Activated T-helper 17 cell treated with anti-CD3 and anti-CD28 coated beads, Interleukin-2, amount 50 U/mL, for 72 hours (primary cell): Measurements from ENCODE around the gene IPO8. TPM values are rescaled to one million over a fixed set of nuclear protein-coding genes. Genes with fewer than 3 reads are reported as not detected.
"Not testable (repeated sequence)": the region's sequence is repeated elsewhere in the genome, so short reads cannot be mapped to it uniquely, and the experiment has no call there.

Experiments
- ATAC-seq: fragments of 150-1000 bp; cut with Tn5 transposase; replicated peaks from 2 replicates; pipeline ENCODE4 v1.10.0; 2021; ENCODE audit warnings: mild to moderate bottlenecking, moderate library complexity
- H3K27ac Mint-ChIP-seq: one replicate; pipeline ENCODE4 v1.8.0; 2022; ENCODE audit warnings: mixed read lengths
- H3K27me3 Mint-ChIP-seq: one replicate; pipeline ENCODE4 v1.8.0; 2022; ENCODE audit warnings: mixed read lengths
- H3K36me3 Mint-ChIP-seq: one replicate; pipeline ENCODE4 v1.8.0; 2022; ENCODE audit warnings: low read depth, mild to moderate bottlenecking, mixed read lengths
- H3K4me1 Mint-ChIP-seq: one replicate; pipeline ENCODE4 v1.8.0; 2022; ENCODE audit warnings: mixed read lengths
- H3K4me3 Mint-ChIP-seq: one replicate; pipeline ENCODE4 v1.8.0; 2022; ENCODE audit warnings: mild to moderate bottlenecking, mixed read lengths
- H3K9me3 Mint-ChIP-seq: one replicate; pipeline ENCODE4 v1.8.0; 2022; ENCODE audit warnings: mixed read lengths
- total RNA-seq, 2 donors: library from RNA; stranded (reverse); gene quantifications; one replicate each; pipeline ENCODE4 v1.2.3, GENCODE V29; 2022

IPO8 gene
- total RNA-seq, 2 donors from 2014 or later = 33.7 to 48.8 TPM

GRCh38 chr12:30640392-30640791 is 55.3 kb downstream of the IPO8 start:
- no peak overlapping the region for H3K27ac Mint-ChIP-seq
- H3K9me3 Mint-ChIP-seq = no peaks in the 10 kb centered on the region
- H3K36me3 Mint-ChIP-seq = peaks cover 82% of the 10 kb centered on the region
- no peak overlapping the region for H3K4me3 Mint-ChIP-seq
- ATAC-seq = no peak
- H3K4me1 Mint-ChIP-seq = no peaks in the 10 kb centered on the region
- no peaks in the 10 kb centered on the region for H3K27me3 Mint-ChIP-seq

DNA sequence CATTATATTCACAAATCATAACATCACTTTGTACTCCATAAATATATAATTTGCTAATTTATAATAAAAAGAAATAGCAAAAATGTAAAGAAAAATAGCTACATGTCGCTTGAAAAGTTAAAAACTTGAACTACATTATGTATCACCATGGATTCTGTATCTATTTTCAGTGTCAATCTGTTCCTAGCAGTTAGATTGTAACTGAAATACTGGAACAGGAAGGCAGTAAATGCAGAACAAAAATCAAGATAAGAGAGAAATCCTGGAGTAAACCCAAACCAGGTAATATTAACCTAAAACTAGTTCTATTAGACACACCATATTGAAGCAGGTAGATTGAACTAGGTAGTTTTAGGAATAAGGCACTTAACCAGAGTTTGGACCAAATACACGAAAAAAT is 60.3 kb downstream of the IPO8 start:
- H3K4me1 Mint-ChIP-seq = no peaks in the 10 kb centered on the region
- no peak for ATAC-seq
- H3K9me3 Mint-ChIP-seq = no peaks in the 10 kb centered on the region
- no peaks in the 10 kb centered on the region for H3K27me3 Mint-ChIP-seq
- no peak overlapping the region for H3K4me3 Mint-ChIP-seq
- H3K36me3 Mint-ChIP-seq = peaks cover 97% of the 10 kb centered on the region
- H3K27ac Mint-ChIP-seq = no peak overlapping the region

DNA sequence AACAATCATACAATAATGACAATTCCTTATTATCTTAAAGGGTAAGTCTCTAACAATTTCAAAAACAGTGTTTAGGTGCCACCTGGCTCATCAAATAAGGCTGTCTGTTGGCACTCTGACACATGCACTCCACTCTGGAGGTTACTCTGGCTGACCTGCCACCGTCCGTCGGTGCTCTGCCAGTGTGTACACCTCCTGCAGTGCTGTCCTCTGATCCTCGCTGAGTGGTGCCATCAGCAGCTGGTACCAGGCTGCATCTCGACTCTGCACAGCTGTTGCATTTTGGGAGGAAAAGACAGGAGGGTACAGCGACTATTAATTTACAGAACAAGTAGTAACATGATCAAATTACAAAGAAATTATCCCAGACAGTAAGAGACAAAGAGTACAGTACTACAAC is 63.9 kb downstream of the IPO8 start:
- Mint-ChIP-seq H3K36me3 (peaks cover 85% of the 10 kb centered on the region), H3K9me3 (no peaks in the 10 kb centered on the region), H3K4me3 (no peak overlapping the region), H3K27me3 (no peaks in the 10 kb centered on the region), H3K27ac (no peak overlapping the region), H3K4me1 (no peaks in the 10 kb centered on the region)
- no peak for ATAC-seq

- Mint-ChIP-seq H3K4me1 (no peaks in the 10 kb centered on the region), H3K27ac (no peak overlapping the region), H3K27me3 (no peaks in the 10 kb centered on the region), H3K4me3 (no peak overlapping the region), H3K9me3 (no peaks in the 10 kb centered on the region), H3K36me3 (peaks cover 77% of the 10 kb centered on the region)
- no peak for ATAC-seq
Measured at GRCh38 chr12:30630979-30631285, 64.7 kb downstream of the IPO8 start.

DNA sequence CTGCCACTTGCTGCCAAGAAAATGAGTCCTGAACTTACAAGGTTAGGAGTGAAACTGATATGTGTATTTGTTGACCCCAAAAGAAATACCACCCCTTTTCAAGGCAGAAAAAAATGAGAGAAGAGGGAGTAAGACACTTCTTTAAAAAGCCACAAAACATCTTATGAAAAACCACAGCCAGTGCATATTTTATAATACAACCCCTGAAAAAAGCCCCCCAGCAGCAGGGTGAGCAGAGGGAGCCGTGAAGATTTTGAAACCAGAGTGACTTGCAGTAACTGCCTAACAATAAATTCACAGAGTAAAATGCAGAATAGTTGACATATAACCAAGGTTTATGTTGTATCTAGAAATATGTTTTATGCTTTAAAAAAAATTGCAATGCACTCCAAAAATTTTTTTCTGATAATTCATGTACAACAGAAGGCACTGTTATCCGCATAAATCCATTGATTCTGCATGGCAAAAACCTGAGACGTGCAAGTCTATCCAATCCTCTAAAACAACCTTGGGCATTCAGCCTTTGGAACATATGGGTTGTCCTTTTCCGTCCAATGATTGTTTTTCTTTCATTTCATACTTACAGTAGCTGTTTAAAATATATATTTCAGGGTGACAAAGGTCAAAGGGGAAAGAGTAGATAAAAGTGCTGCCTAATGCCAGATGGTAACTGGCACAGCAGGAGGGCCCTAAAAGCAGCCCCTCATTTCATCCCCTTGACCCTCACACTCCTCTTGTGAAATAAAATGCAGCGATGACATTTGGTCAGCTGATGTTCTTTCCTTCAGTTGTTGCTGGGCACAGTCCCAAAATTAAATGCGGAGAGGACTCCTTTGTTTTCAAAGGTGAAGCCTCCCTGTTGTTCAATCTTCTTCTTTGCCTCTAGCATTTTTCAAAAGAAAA is 65.3 kb downstream of the IPO8 start:
- H3K4me1 Mint-ChIP-seq = no peaks in the 10 kb centered on the region
- ATAC-seq = no peak
- H3K4me3 Mint-ChIP-seq = no peak overlapping the region
- no peaks in the 10 kb centered on the region for H3K9me3 Mint-ChIP-seq
- no peak overlapping the region for H3K27ac Mint-ChIP-seq
- H3K27me3 Mint-ChIP-seq = no peaks in the 10 kb centered on the region
- peaks cover 71% of the 10 kb centered on the region for H3K36me3 Mint-ChIP-seq

- no peaks in the 10 kb centered on the region for H3K27me3 Mint-ChIP-seq
- peaks cover 8% of the 10 kb centered on the region for H3K4me1 Mint-ChIP-seq
- peaks cover 37% of the 10 kb centered on the region for H3K36me3 Mint-ChIP-seq
- H3K4me3 Mint-ChIP-seq = no peak overlapping the region
- H3K27ac Mint-ChIP-seq = no peak overlapping the region
- no peak for ATAC-seq
- H3K9me3 Mint-ChIP-seq = no peaks in the 10 kb centered on the region
Measured at GRCh38 chr12:30626847-30627246, 68.8 kb downstream of the IPO8 start.

- Mint-ChIP-seq H3K9me3 (no peaks in the 10 kb centered on the region), H3K4me3 (no peak overlapping the region), H3K4me1 (peaks cover 8% of the 10 kb centered on the region), H3K27ac (no peak overlapping the region), H3K36me3 (peaks cover 8% of the 10 kb centered on the region), H3K27me3 (no peaks in the 10 kb centered on the region)
- no peak for ATAC-seq
Measured at GRCh38 chr12:30624009-30624408, 71.7 kb downstream of the IPO8 start.

GRCh38 chr12:30622509-30622908 is 73.2 kb downstream of the IPO8 start:
- Mint-ChIP-seq H3K36me3 (no peaks in the 10 kb centered on the region), H3K4me1 (peaks cover 8% of the 10 kb centered on the region), H3K27me3 (no peaks in the 10 kb centered on the region), H3K27ac (peak overlapping the region; percentile 1), H3K9me3 (no peaks in the 10 kb centered on the region), H3K4me3 (no peak overlapping the region)
- ATAC-seq = peak; percentile 93

DNA sequence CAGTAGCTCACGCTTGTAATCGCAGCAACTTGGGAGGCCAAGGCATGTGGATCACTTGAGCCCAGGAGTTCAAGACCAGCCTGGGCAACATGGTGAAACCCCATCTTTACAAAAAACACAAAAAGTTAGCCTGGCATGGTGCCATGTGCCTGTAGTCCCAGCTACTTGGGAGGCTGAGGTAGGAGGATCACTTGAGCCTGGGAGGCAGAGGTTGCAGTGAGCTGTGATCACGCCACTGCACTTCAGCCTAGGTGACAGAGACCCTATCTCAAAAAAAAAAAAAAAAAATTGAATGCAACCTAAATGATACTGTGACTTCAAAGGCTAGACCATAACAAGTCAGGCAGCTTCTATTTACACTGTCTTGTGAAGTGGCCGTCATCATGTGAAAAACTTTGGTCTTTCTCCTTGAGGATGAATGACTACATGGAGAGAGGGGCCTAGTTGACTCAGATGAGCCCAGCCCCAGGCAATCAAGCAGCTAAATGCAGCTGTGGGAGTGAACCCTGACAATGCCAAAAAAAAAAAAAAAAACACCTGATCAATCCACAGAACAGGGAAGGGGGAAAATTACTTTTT is 73.9 kb downstream of the IPO8 start:
- ATAC-seq, H3K36me3 Mint-ChIP-seq, H3K9me3 Mint-ChIP-seq: not testable (repeated sequence)

GRCh38 chr12:30617346-30618016 is 78.2 kb downstream of the IPO8 start:
- no peak overlapping the region for H3K27ac Mint-ChIP-seq
- no peaks in the 10 kb centered on the region for H3K27me3 Mint-ChIP-seq
- no peak for ATAC-seq
- H3K9me3 Mint-ChIP-seq = no peaks in the 10 kb centered on the region
- H3K4me3 Mint-ChIP-seq = no peak overlapping the region
- no peaks in the 10 kb centered on the region for H3K36me3 Mint-ChIP-seq
- H3K4me1 Mint-ChIP-seq = peaks cover 3% of the 10 kb centered on the region

More for the DNA sequence above, 73.9 kb downstream of the IPO8 start:
- H3K27me3 Mint-ChIP-seq, H3K4me1 Mint-ChIP-seq, H3K4me3 Mint-ChIP-seq, H3K27ac Mint-ChIP-seq: not testable (repeated sequence)

GRCh38 chr12:30614031-30614430 is 81.6 kb downstream of the IPO8 start:
- Mint-ChIP-seq H3K27me3 (no peaks in the 10 kb centered on the region), H3K36me3 (no peaks in the 10 kb centered on the region), H3K9me3 (no peaks in the 10 kb centered on the region), H3K4me3 (no peak overlapping the region), H3K4me1 (no peaks in the 10 kb centered on the region), H3K27ac (no peak overlapping the region)
- ATAC-seq = no peak

- Mint-ChIP-seq H3K9me3 (peaks cover 5% of the 10 kb centered on the region), H3K27ac (no peak overlapping the region), H3K4me1 (no peaks in the 10 kb centered on the region), H3K36me3 (no peaks in the 10 kb centered on the region), H3K27me3 (no peaks in the 10 kb centered on the region), H3K4me3 (no peak overlapping the region)
- no peak for ATAC-seq
Measured at GRCh38 chr12:30613119-30613830, 82.4 kb downstream of the IPO8 start.

GRCh38 chr12:30610718-30611117 is 85.0 kb downstream of the IPO8 start:
- Mint-ChIP-seq H3K4me3 (no peak overlapping the region), H3K4me1 (no peaks in the 10 kb centered on the region), H3K27me3 (no peaks in the 10 kb centered on the region), H3K9me3 (peaks cover 6% of the 10 kb centered on the region), H3K36me3 (no peaks in the 10 kb centered on the region), H3K27ac (no peak overlapping the region)
- ATAC-seq = no peak

GRCh38 chr12:30609819-30610218 is 85.8 kb downstream of the IPO8 start:
- not testable (repeated sequence) for H3K9me3 Mint-ChIP-seq, H3K4me3 Mint-ChIP-seq, H3K27ac Mint-ChIP-seq, H3K36me3 Mint-ChIP-seq, ATAC-seq, H3K27me3 Mint-ChIP-seq, H3K4me1 Mint-ChIP-seq
